Tibial nerve (tissue), 4 donors: ENCODE results near the gene SPSB4. TPM values are rescaled to one million over a fixed set of nuclear protein-coding genes. Genes with fewer than 3 reads are reported as not detected.
"Not testable (repeated sequence)": the region's sequence is repeated elsewhere in the genome, so short reads cannot be mapped to it uniquely, and the experiment has no call there.

Source experiments
- DNase-seq, 2 donors: peaks; one replicate each; pipeline ENCODE4 v3.0.0-alpha.2; 2019; ENCODE audit warnings: low spot score in 2 of 2
- H3K27ac ChIP-seq, 4 donors: fragments of 200-600 bp; sonication (generic) in 3 of 4; one replicate each; pipeline ENCODE4 v1.5.1; 2017 to 2019; ENCODE audit warnings: mild to moderate bottlenecking in 1 of 4
- H3K27me3 ChIP-seq, 2 donors: fragments of 200-600 bp; sonication (generic) in 1 of 2; one replicate each; pipeline versions ENCODE4 v1.5.1 to v1.6.0; 2017 to 2019
- H3K36me3 ChIP-seq, 3 donors: fragments of 200-600 bp; sonication (generic); one replicate each; pipeline ENCODE4 v1.5.1; 2018 to 2019
- H3K4me1 ChIP-seq, 4 donors: fragments of 200-600 bp; sonication (generic) in 3 of 4; one replicate each; pipeline ENCODE4 v1.5.1; 2017 to 2019
- H3K4me3 ChIP-seq, 4 donors: fragments of 200-600 bp; sonication (generic) in 3 of 4; one replicate each; pipeline ENCODE4 v1.5.1; 2017 to 2019; ENCODE audit warnings: mild to moderate bottlenecking in 1 of 4, moderate library complexity in 1 of 4
- H3K9me3 ChIP-seq, 4 donors: fragments of 200-600 bp; sonication (generic) in 3 of 4; one replicate each; pipeline ENCODE4 v1.5.1; 2017 to 2019
- CTCF ChIP-seq, 5 experiments: fragments of 200-600 bp in 3 of 5; fragments of 450-650 bp in 2 of 5; sonication (generic) in 3 of 5; IDR thresholded peaks; one replicate each; pipeline ENCODE4 v1.5.1; 2016 to 2019; ENCODE audit warnings: antibody characterized with exemption in 5 of 5, mild to moderate bottlenecking in 3 of 5, moderate library complexity in 2 of 5
- EP300 ChIP-seq, 2 donors: sonication (generic); formaldehyde crosslinking; IDR thresholded peaks; one replicate each; pipeline ENCODE4 v1.6.1; 2017; ENCODE audit warnings: antibody characterized with exemption in 2 of 2, mild to moderate bottlenecking in 1 of 2
- POLR2A ChIP-seq, 2 donors: fragments of 450-650 bp; IDR thresholded peaks; one replicate each; pipeline ENCODE4 v1.6.1; 2017; ENCODE audit warnings: antibody characterized with exemption in 2 of 2, mild to moderate bottlenecking in 2 of 2, moderate library complexity in 2 of 2
- WGBS, 2 donors: methylation state at CpG; one replicate each; pipeline ENCODE4 v1.1.5; 2018; 5-methylcytosine and 5-hydroxymethylcytosine counted together
- total RNA-seq, 4 donors: library from RNA; depleted of rRNA; stranded (reverse); fragments of >200 nt; gene quantifications; one replicate each; pipeline ENCODE4 v1.1.0, GENCODE V29; 2016

SPSB4 gene
- total RNA-seq, 4 donors from 2014 or later: 0.63 to 2.0 TPM; not detected in 2

- Histone ChIP-seq H3K27ac (no peak overlapping the region), H3K27me3 (no peaks in the 10 kb centered on the region), H3K4me3 (no peak overlapping the region), H3K9me3 (no peaks in the 10 kb centered on the region), H3K4me1 (peaks cover 0 to 18% (median 2%) of the 10 kb centered on the region in 4 donors), H3K36me3 (no peaks in the 10 kb centered on the region)
- TF ChIP-seq EP300 (IDR thresholded peaks at IDR 0.05) (no peak), CTCF (IDR thresholded peaks at IDR 0.05) (no peak), POLR2A (IDR thresholded peaks at IDR 0.05) (no peak)
- no peak for DNase-seq
- 89 to 90% methylated on average over 12 of the region's 12 CpGs for WGBS, 2 donors
Observed at GRCh38 chr3:141111364-141112155, 60.4 kb downstream of the SPSB4 start.

- Histone ChIP-seq H3K27me3 (no peaks in the 10 kb centered on the region), H3K27ac (no peak overlapping the region), H3K4me3 (no peak overlapping the region), H3K36me3 (no peaks in the 10 kb centered on the region), H3K9me3 (peaks cover 0 to 5% (median 0%) of the 10 kb centered on the region in 4 donors), H3K4me1 (peaks cover 0 to 23% (median 2%) of the 10 kb centered on the region in 4 donors)
- TF ChIP-seq POLR2A (IDR thresholded peaks at IDR 0.05): no peak
- TF ChIP-seq EP300 (IDR thresholded peaks at IDR 0.05): no peak
- TF ChIP-seq CTCF (IDR thresholded peaks at IDR 0.05): no peak
- no peak for DNase-seq
- WGBS, 2 donors: 88 to 89% methylated on average over 2 to 3 of the region's 3 CpGs
Observed at GRCh38 chr3:141112686-141113297, 61.6 kb downstream of the SPSB4 start.

- not testable (repeated sequence) for H3K27me3 ChIP-seq, H3K36me3 ChIP-seq, H3K27ac ChIP-seq, DNase-seq, H3K9me3 ChIP-seq, H3K4me3 ChIP-seq
- H3K4me1 ChIP-seq: peaks cover 0 to 23% (median 2%) of the 10 kb centered on the region in 4 donors
- 91 to 95% methylated on average over 6 of the region's 6 CpGs for WGBS, 2 donors
Observed at GRCh38 chr3:141113680-141114079, 62.5 kb downstream of the SPSB4 start.

- H3K4me3 ChIP-seq: no peak overlapping the region
- H3K9me3 ChIP-seq: peaks cover 0 to 12% (median 2%) of the 10 kb centered on the region in 4 donors
- H3K36me3 ChIP-seq: no peaks in the 10 kb centered on the region
- 88 to 91% methylated on average over 10 of the region's 10 CpGs for WGBS, 2 donors
- H3K4me1 ChIP-seq: peaks cover 0 to 23% (median 2%) of the 10 kb centered on the region in 4 donors
- no peaks in the 10 kb centered on the region for H3K27me3 ChIP-seq
- H3K27ac ChIP-seq: peak overlapping the region in 2 of 4 donors; percentile 30 to 76
- TF ChIP-seq CTCF (IDR thresholded peaks at IDR 0.05): no peak
- DNase-seq: no peak
Observed at GRCh38 chr3:141114179-141114745, 63.1 kb downstream of the SPSB4 start.

- TF ChIP-seq POLR2A (IDR thresholded peaks at IDR 0.05) (no peak), EP300 (IDR thresholded peaks at IDR 0.05) (peak in 1 of 2 donors; percentile 39), CTCF (IDR thresholded peaks at IDR 0.05) (peak in 3 of 5 experiments; percentile 12 to 36 (median 30))
- H3K27ac ChIP-seq: peak overlapping the region in 2 of 4 donors; percentile 30 to 76
- WGBS, 2 donors: 68 to 74% methylated on average over 13 of the region's 13 CpGs
Observed at GRCh38 chr3:141114816-141115460, 63.8 kb downstream of the SPSB4 start.

More at GRCh38 chr3:141114816-141115460, 63.8 kb downstream of the SPSB4 start:
- Histone ChIP-seq H3K4me1 (peaks cover 0 to 23% (median 2%) of the 10 kb centered on the region in 4 donors), H3K36me3 (no peaks in the 10 kb centered on the region), H3K27me3 (no peaks in the 10 kb centered on the region), H3K9me3 (peaks cover 0 to 12% (median 2%) of the 10 kb centered on the region in 4 donors), H3K4me3 (no peak overlapping the region)
- DNase-seq: no peak
